ENCODE results near the gene GABRG3. TPM values are rescaled to one million over a fixed set of nuclear protein-coding genes. Genes with fewer than 3 reads are reported as not detected.
A peak's percentile ranks its signal among the peaks of the same experiment; 100 is the strongest.

GABRG3 gene
- total RNA-seq, 1 donor from 2014 or later, result 0.06 TPM

GRCh38 chr15:27214032-27214431, 243.1 kb downstream of the GABRG3 start:
- H3K4me3 ChIP-seq (ENCODE audit: low read depth, low read length), result no peak overlapping the region
- TF ChIP-seq, protein P1, sequence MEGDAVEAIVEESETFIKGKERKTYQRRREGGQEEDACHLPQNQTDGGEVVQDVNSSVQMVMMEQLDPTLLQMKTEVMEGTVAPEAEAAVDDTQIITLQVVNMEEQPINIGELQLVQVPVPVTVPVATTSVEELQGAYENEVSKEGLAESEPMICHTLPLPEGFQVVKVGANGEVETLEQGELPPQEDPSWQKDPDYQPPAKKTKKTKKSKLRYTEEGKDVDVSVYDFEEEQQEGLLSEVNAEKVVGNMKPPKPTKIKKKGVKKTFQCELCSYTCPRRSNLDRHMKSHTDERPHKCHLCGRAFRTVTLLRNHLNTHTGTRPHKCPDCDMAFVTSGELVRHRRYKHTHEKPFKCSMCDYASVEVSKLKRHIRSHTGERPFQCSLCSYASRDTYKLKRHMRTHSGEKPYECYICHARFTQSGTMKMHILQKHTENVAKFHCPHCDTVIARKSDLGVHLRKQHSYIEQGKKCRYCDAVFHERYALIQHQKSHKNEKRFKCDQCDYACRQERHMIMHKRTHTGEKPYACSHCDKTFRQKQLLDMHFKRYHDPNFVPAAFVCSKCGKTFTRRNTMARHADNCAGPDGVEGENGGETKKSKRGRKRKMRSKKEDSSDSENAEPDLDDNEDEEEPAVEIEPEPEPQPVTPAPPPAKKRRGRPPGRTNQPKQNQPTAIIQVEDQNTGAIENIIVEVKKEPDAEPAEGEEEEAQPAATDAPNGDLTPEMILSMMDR (conservative IDR thresholded peaks at IDR 0.05; ENCODE audit: low read depth, low read length), result no peak
- DNase-seq (ENCODE audit: low read depth), result no peak

DNA sequence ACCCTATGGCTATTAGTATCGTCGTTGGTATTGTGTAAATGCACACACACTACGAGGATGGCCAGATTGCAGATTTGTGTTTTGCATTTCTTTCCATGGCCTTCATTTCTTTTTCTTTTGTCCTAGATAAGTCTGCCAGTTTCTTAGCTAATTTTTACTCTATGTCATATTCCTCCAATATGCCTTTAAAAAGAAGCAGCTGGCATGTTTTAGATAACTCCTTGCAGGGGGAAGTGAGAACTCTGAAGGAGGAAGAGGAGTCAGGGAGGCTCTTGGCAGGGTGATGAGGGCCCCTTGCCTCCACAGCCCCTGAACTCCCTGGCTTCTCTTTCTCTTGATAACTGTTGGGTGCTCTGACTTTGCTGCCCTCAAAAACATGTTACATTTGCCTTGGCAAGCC, 244.0 kb downstream of the GABRG3 start:
- no peak overlapping the region for H3K4me3 ChIP-seq (ENCODE audit: low read depth, low read length)
- no peak for DNase-seq (ENCODE audit: low read depth)
- TF ChIP-seq, protein P1 (conservative IDR thresholded peaks at IDR 0.05; ENCODE audit: low read depth, low read length), result no peak

GRCh38 chr15:27218426-27218825, 247.4 kb downstream of the GABRG3 start:
- H3K4me3 ChIP-seq (ENCODE audit: low read depth, low read length), result no peak overlapping the region
- TF ChIP-seq, protein P1 (conservative IDR thresholded peaks at IDR 0.05; ENCODE audit: low read depth, low read length), result no peak
- DNase-seq (ENCODE audit: low read depth), result no peak

DNA sequence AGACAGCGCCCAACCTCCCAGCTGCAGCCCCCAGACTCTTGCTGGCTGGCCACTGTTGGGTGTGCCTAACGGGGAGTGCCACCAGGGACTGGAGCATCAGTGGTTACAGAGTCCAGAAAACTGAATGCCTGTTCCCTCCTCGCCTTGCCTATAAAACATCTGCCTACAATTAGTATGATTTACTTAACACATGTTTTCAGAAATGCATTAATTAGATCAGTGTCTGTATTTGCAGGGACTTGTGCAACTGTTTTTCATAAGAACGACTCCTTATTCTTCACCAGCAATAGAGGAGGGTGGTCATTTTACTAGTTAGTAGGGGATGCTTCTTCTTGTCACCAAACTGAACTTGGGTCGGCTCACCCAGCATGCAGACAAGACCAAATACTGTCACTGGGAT, 248.7 kb downstream of the GABRG3 start:
- TF ChIP-seq, protein P1 (conservative IDR thresholded peaks at IDR 0.05; ENCODE audit: low read depth, low read length), result no peak
- H3K4me3 ChIP-seq (ENCODE audit: low read depth, low read length), result no peak overlapping the region
- no peak for DNase-seq (ENCODE audit: low read depth)

- no peak overlapping the region for H3K4me3 ChIP-seq (ENCODE audit: low read depth, low read length)
- DNase-seq (ENCODE audit: low read depth), result no peak
- TF ChIP-seq, protein P1 (conservative IDR thresholded peaks at IDR 0.05; ENCODE audit: low read depth, low read length), result no peak
Observed at GRCh38 chr15:27220199-27220598, 249.2 kb downstream of the GABRG3 start.

- no peak overlapping the region for H3K4me3 ChIP-seq (ENCODE audit: low read depth, low read length)
- DNase-seq (ENCODE audit: low read depth), result peak; percentile 90
- TF ChIP-seq, protein P1 (conservative IDR thresholded peaks at IDR 0.05; ENCODE audit: low read depth, low read length), result no peak
Observed at GRCh38 chr15:27222479-27222878, 251.5 kb downstream of the GABRG3 start.

- DNase-seq (ENCODE audit: low read depth), result no peak
- H3K4me3 ChIP-seq (ENCODE audit: low read depth, low read length), result no peak overlapping the region
- TF ChIP-seq, protein P1 (conservative IDR thresholded peaks at IDR 0.05; ENCODE audit: low read depth, low read length), result no peak
Observed at GRCh38 chr15:27223179-27223578, 252.2 kb downstream of the GABRG3 start.

All from epithelial cell of proximal tubule (primary cell).